HepG2 (cell line): ENCODE data around the gene ADAMTS4. TPM values are rescaled to one million over a fixed set of nuclear protein-coding genes. Genes with fewer than 3 reads are reported as not detected.

Source experiments
- ATAC-seq: fragments of 200-7000 bp; cut with Tn5 transposase; 3 replicates; pipeline ENCODE4 v1.9.1; 2020; ENCODE audit warnings: mild to moderate bottlenecking, moderate library complexity
- BruUV-seq: library from RNA; stranded (reverse); fragments of 400-500 nt; replicated peaks from 2 replicates; lab custom pipeline; 2021; lab: Mats Ljungman, UMichigan
- CTCF ChIA-PET: fragments of 300-600 bp; formaldehyde crosslinking; extraction: SDS; loops from one replicate; lab custom pipeline; 2021; ENCODE audit warnings: low total read pairs, inconsistent platforms, low intra/inter-chr PET ratio; lab: Yijun Ruan, JAX
- POLR2A ChIA-PET: fragments of 350-600 bp; sonication (Branson Sonifier 250); formaldehyde crosslinking; loops from one replicate; lab custom pipeline; 2020; ENCODE audit warnings: antibody characterized with exemption, inconsistent platforms; lab: Yijun Ruan, JAX
- DNase-seq: peaks from one replicate; pipeline ENCODE4 v3.0.0-alpha.2; 2015; ENCODE audit warnings: low spot score
- FAIRE-seq: peaks from 3 replicates; lab custom pipeline; 2011; peaks lifted over from hg19 to GRCh38; lab: Jason Lieb, UNC
- H2AFZ ChIP-seq: one replicate; pipeline ENCODE4 v1.6.1; 2011; ENCODE audit warnings: low read length, inconsistent platforms
- H3K27ac ChIP-seq: fragments of 300-600 bp; 3 replicates; pipeline ENCODE4 v1.8.0; 2011; ENCODE audit warnings: mixed run types, mild to moderate bottlenecking, mixed read lengths, low read length, inconsistent platforms; ENCODE audit not compliant: insufficient read depth; ENCODE audit errors: extremely low read length
- H3K27me3 ChIP-seq, 2 experiments: fragments of 200-600 bp in 1 of 2; 2 replicates in 1 of 2; 3 replicates in 1 of 2; pipeline versions ENCODE4 v1.6.0 to v1.8.0; 2011; ENCODE audit warnings: low read length in 2 of 2, mild to moderate bottlenecking in 2 of 2, moderate library complexity in 2 of 2, inconsistent platforms in 1 of 2; ENCODE audit not compliant: insufficient read depth in 2 of 2, control insufficient read depth in 1 of 2
- H3K36me3 ChIP-seq, 2 experiments: fragments of 200-600 bp in 1 of 2; replicated peaks in 1 of 2; 2 replicates in 1 of 2; 3 replicates in 1 of 2; pipeline versions ENCODE4 v1.5.1 to v1.8.0; 2011; ENCODE audit warnings: low read length in 2 of 2, inconsistent platforms in 1 of 2; ENCODE audit not compliant: insufficient read depth in 2 of 2, control insufficient read depth in 1 of 2
- H3K4me1 ChIP-seq: 2 replicates; pipeline ENCODE4 v1.5.1; 2012; ENCODE audit warnings: low read length, inconsistent platforms; ENCODE audit not compliant: insufficient read depth
- H3K4me2 ChIP-seq: 2 replicates; pipeline ENCODE4 v1.6.0; 2011; ENCODE audit warnings: low read depth, low read length, inconsistent platforms
- H3K4me3 ChIP-seq, 3 experiments: fragments of 200-600 bp in 1 of 3; sonication (generic), shearing (Covaris generic) in 1 of 3; replicated peaks in 1 of 3; 2 replicates each; pipeline ENCODE4 v1.5.1; 2011 to 2016; ENCODE audit warnings: low read length in 3 of 3, inconsistent platforms in 2 of 3, low read depth in 2 of 3, mild to moderate bottlenecking in 2 of 3, control low read depth in 1 of 3, mixed read lengths in 1 of 3; ENCODE audit not compliant: insufficient read depth in 1 of 3
- H3K79me2 ChIP-seq: one replicate; pipeline ENCODE4 v1.6.1; 2011; ENCODE audit warnings: low read length, inconsistent platforms; ENCODE audit not compliant: insufficient read depth
- H3K9ac ChIP-seq: 2 replicates; pipeline ENCODE4 v1.6.0; 2011; ENCODE audit warnings: mild to moderate bottlenecking, low read depth, low read length, inconsistent platforms; ENCODE audit not compliant: insufficient read depth
- H3K9me3 ChIP-seq: 2 replicates; pipeline ENCODE4 v1.5.1; 2012; ENCODE audit warnings: mild to moderate bottlenecking, low read length
- H4K20me1 ChIP-seq: 2 replicates; pipeline ENCODE4 v1.6.0; 2011; ENCODE audit warnings: inconsistent platforms, mild to moderate bottlenecking, low read length, moderate library complexity; ENCODE audit not compliant: insufficient read depth
- AHDC1 ChIP-seq: sonication (generic); formaldehyde crosslinking; IDR thresholded peaks from 2 replicates; pipeline ENCODE4 v1.5.1; 2020; ENCODE audit warnings: mild to moderate bottlenecking, missing genetic modification reagents, borderline replicate concordance
- BCL6 ChIP-seq: IDR thresholded peaks from 2 replicates; pipeline ENCODE4 v1.6.1; 2016; ENCODE audit warnings: missing genetic modification reagents, missing compliant biosample characterization
- HMG20A ChIP-seq: IDR thresholded peaks from 2 replicates; pipeline ENCODE4 v1.6.1; 2016; ENCODE audit warnings: borderline replicate concordance
- HNF4G ChIP-seq, 2 experiments: sonication (generic) in 1 of 2; formaldehyde crosslinking in 1 of 2; IDR thresholded peaks; 2 replicates each; pipeline versions ENCODE4 v1.4.0 to v1.6.1; 2011 to 2020; ENCODE audit warnings: borderline replicate concordance in 2 of 2, low read depth in 2 of 2, mild to moderate bottlenecking in 2 of 2, low read length in 1 of 2, missing genetic modification reagents in 1 of 2, moderate library complexity in 1 of 2
- NR1H2 ChIP-seq: sonication (generic); formaldehyde crosslinking; IDR thresholded peaks from 2 replicates; pipeline ENCODE4 v1.8.1; 2022; ENCODE audit warnings: low read depth, missing genetic modification reagents, borderline replicate concordance
- SMARCE1 ChIP-seq: fragments of 450-650 bp; IDR thresholded peaks from 2 replicates; pipeline ENCODE4 v1.6.1; 2017; ENCODE audit warnings: borderline replicate concordance
- U2AF2 ChIP-seq: fragments of 200-400 bp; formaldehyde crosslinking; IDR thresholded peaks from 2 replicates; pipeline ENCODE4 v1.6.1; 2017; ENCODE audit warnings: low read depth, mild to moderate bottlenecking, low read length
- ZNF615 ChIP-seq: sonication (generic); formaldehyde crosslinking; IDR thresholded peaks from 2 replicates; pipeline ENCODE4 v1.5.0; 2020; ENCODE audit warnings: mild to moderate bottlenecking, missing genetic modification reagents, borderline replicate concordance
- ZNF768 ChIP-seq: sonication (generic); formaldehyde crosslinking; IDR thresholded peaks from 2 replicates; pipeline ENCODE4 v1.4.0; 2020; ENCODE audit warnings: missing genetic modification reagents
- ZNF773 ChIP-seq: sonication (generic); formaldehyde crosslinking; IDR thresholded peaks from 2 replicates; pipeline ENCODE4 v1.4.0; 2020; ENCODE audit warnings: missing genetic modification reagents, borderline replicate concordance
- WGBS: methylation state at CpG from one replicate; pipeline ENCODE4 v1.1.6; 2017; ENCODE audit warnings: low lambda C conversion rate; 5-methylcytosine and 5-hydroxymethylcytosine counted together
- in situ Hi-C: cut with HindIII; loops from 2 replicates; pipeline ENCODE4 v1.10.0; 2017; ENCODE audit warnings: low pct_unique_long_range_greater_than_20kb; ENCODE audit not compliant: extremely low pct_ligation_motif_present
- intact Hi-C: fragments of 100-400 bp; cut with micrococcal nuclease; formaldehyde crosslinking; loops from one replicate; pipeline ENCODE4 v1.10.0; 2022; ENCODE audit not compliant: unreplicated experiment
- polyA plus RNA-seq, 8 experiments: library from polyadenylated mRNA; depleted of rRNA in 3 of 8; stranded (reverse) in 7 of 8; unstranded in 1 of 8; fragments of >200 nt; fragmentation: Illumina TruSeq in 4 of 8; extraction: Trizol in 4 of 8; gene quantifications; 2 replicates each; pipeline versions ENCODE4 v1.2.1 to v1.2.3, GENCODE V29; 2011 to 2016; ENCODE audit warnings: low read depth in 4 of 8, missing spikeins in 1 of 8, mixed read lengths in 1 of 8; ENCODE audit not compliant: insufficient read depth in 1 of 8
- total RNA-seq, 5 experiments: library from RNA; depleted of rRNA; stranded (reverse); fragments of >200 nt; fragmentation: Illumina TruSeq; extraction: Trizol; gene quantifications; 2 replicates each; pipeline ENCODE4 v1.2.3, GENCODE V29; 2016; ENCODE audit warnings: low read depth in 1 of 5
- TF ChIP-seq, protein P1 (sequence below): sonication (generic); formaldehyde crosslinking; IDR thresholded peaks from 2 replicates; pipeline ENCODE4 v1.4.0; 2020; ENCODE audit warnings: missing genetic modification reagents
- TF ChIP-seq, protein P2 (sequence below): sonication (generic); formaldehyde crosslinking; IDR thresholded peaks from 2 replicates; pipeline ENCODE4 v1.5.1; 2020; ENCODE audit warnings: missing genetic modification reagents, mild to moderate bottlenecking, borderline replicate concordance

ADAMTS4 gene
- total and polyA plus RNA-seq, 2 of the 13 experiments (the other 11 are each of a cell fraction or from before 2014, with no cell fraction given), result 0.51 to 1.7 TPM

DNA sequence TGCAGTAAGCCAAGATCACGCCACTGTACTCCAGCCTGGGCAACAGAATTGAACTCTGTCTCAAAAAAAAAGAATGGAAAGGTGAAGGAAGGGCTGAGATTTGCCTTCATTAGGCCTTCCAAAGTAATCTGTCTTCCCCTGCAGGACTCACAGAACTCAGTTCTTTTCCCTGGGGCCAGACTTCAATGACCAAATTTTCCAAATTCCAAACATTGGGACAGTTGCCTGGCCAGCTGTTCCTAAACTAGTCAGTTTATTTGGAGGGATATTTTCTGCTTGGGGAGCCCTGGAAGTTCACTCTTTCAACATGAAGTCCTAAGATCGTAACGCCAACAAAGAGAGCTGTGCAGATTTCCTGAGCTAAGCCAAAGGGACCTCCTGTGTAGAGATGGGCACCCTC lies 61.0 kb downstream of the ADAMTS4 start:
- in situ Hi-C loops (no loop called here), intact Hi-C loops (loop anchor here (2.0 to 10.0 kb wide), 2 partner anchors 41 to 143 kb away; no protein-coding TSS in a partner anchor)
- no peaks in the 10 kb centered on the region; a peak in 1 of 5 replicates for H3K27me3 ChIP-seq
- H3K4me3 ChIP-seq, result no peak overlapping the region
- BruUV-seq, result no TSS peak
- H3K9ac ChIP-seq, result no peak overlapping the region
- no peak overlapping the region for H3K27ac ChIP-seq
- CTCF ChIA-PET, result no interaction called here
- no peaks in the 10 kb centered on the region for H3K36me3 ChIP-seq
- H4K20me1 ChIP-seq, result no peaks in the 10 kb centered on the region
- FAIRE-seq (no peak), ATAC-seq (no peak), DNase-seq (no peak)
- no peak overlapping the region for H2AFZ ChIP-seq
- POLR2A ChIA-PET, result no interaction called here
- no peaks in the 10 kb centered on the region for H3K9me3 ChIP-seq
- H3K4me1 ChIP-seq, result peaks cover 7% of the 10 kb centered on the region; the same call in 1 of the 2 replicates
- no peak overlapping the region for H3K4me2 ChIP-seq
- TF ChIP-seq, protein P1, sequence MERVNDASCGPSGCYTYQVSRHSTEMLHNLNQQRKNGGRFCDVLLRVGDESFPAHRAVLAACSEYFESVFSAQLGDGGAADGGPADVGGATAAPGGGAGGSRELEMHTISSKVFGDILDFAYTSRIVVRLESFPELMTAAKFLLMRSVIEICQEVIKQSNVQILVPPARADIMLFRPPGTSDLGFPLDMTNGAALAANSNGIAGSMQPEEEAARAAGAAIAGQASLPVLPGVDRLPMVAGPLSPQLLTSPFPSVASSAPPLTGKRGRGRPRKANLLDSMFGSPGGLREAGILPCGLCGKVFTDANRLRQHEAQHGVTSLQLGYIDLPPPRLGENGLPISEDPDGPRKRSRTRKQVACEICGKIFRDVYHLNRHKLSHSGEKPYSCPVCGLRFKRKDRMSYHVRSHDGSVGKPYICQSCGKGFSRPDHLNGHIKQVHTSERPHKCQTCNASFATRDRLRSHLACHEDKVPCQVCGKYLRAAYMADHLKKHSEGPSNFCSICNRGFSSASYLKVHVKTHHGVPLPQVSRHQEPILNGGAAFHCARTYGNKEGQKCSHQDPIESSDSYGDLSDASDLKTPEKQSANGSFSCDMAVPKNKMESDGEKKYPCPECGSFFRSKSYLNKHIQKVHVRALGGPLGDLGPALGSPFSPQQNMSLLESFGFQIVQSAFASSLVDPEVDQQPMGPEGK (CRISPR knock-in tag), result no peak
- no peak for TF ChIP-seq HNF4G (IDR thresholded peaks at IDR 0.05; ENCODE audit: borderline replicate concordance, low read depth, low read length)
- TF ChIP-seq HNF4G (CRISPR knock-in tag; IDR thresholded peaks at IDR 0.05; ENCODE audit: borderline replicate concordance, low read depth), result no peak
- TF ChIP-seq, protein P2, sequence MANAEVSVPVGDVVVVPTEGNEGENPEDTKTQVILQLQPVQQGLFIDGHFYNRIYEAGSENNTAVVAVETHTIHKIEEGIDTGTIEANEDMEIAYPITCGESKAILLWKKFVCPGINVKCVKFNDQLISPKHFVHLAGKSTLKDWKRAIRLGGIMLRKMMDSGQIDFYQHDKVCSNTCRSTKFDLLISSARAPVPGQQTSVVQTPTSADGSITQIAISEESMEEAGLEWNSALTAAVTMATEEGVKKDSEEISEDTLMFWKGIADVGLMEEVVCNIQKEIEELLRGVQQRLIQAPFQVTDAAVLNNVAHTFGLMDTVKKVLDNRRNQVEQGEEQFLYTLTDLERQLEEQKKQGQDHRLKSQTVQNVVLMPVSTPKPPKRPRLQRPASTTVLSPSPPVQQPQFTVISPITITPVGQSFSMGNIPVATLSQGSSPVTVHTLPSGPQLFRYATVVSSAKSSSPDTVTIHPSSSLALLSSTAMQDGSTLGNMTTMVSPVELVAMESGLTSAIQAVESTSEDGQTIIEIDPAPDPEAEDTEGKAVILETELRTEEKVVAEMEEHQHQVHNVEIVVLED (CRISPR knock-in tag), result no peak
- TF ChIP-seq BCL6 (CRISPR knock-in tag), result no peak
- no peak for TF ChIP-seq NR1H2 (CRISPR knock-in tag)
- no peak for TF ChIP-seq AHDC1 (CRISPR knock-in tag)
- no peak for TF ChIP-seq U2AF2
- no peak for TF ChIP-seq HMG20A
- TF ChIP-seq ZNF768, result no peak
- TF ChIP-seq ZNF773 (CRISPR knock-in tag), result no peak
- no peak for TF ChIP-seq ZNF615 (CRISPR knock-in tag)
- no peak for TF ChIP-seq SMARCE1
- WGBS, result 97% methylated on average over 3 of the region's 3 CpGs
- peaks cover 9% of the 10 kb centered on the region for H3K79me2 ChIP-seq
